PFSK-1 (cell line): Measurements from ENCODE around the gene CORO1C.

Experiments
- FOXP2 ChIP-seq: optimal IDR thresholded peaks from 2 replicates; pipeline ENCODE3; 2011; ENCODE audit warnings: borderline replicate concordance, control low read depth, inconsistent platforms; ENCODE audit not compliant: insufficient read depth; ENCODE audit errors: extremely low read length, extremely low read depth
- POLR2AphosphoS5 ChIP-seq: IDR thresholded peaks from 2 replicates; pipeline ENCODE4 v1.6.1; 2012; ENCODE audit warnings: low read depth, mild to moderate bottlenecking, control low read depth, low read length, moderate library complexity
- SIN3A ChIP-seq: IDR thresholded peaks from 2 replicates; pipeline ENCODE4 v1.6.1; 2012; ENCODE audit warnings: mild to moderate bottlenecking, low read length, moderate library complexity, borderline replicate concordance; ENCODE audit not compliant: insufficient read depth
- TAF1 ChIP-seq: IDR thresholded peaks from 2 replicates; pipeline ENCODE4 v1.6.1; 2012; ENCODE audit warnings: low read length, control low read depth, borderline replicate concordance; ENCODE audit not compliant: insufficient read depth
- TF ChIP-seq, protein P1 (sequence below), 2 experiments: IDR thresholded peaks; 2 replicates each; pipeline versions ENCODE4 v1.6.1 to v1.8.0; 2011 to 2012; ENCODE audit warnings: low read depth in 2 of 2, low read length in 2 of 2, control low read depth in 1 of 2, inconsistent platforms in 1 of 2, mild to moderate bottlenecking in 1 of 2, moderate library complexity in 1 of 2; ENCODE audit not compliant: insufficient read depth in 1 of 2

Gene CORO1C

DNA sequence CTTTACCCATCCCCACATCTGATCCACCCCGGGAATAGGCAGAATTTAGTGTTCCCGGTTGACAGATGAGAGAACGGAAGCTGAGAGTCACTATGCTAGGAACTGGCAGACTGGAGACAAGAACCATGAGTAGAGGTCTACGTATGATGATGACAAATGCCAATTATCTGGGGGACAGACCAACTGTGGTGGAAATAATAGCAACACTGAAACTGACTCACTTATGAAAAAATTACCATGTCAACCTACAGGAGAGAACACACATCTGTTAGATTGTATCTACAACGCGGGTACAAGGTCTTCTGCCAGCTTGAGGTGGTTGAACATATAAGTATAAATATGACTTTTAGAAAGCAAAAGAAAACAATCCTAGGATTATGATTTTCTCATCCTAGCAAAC, 82.2 kb downstream of the CORO1C start:
- TF ChIP-seq FOXP2 = no peak
- TF ChIP-seq, protein P1, sequence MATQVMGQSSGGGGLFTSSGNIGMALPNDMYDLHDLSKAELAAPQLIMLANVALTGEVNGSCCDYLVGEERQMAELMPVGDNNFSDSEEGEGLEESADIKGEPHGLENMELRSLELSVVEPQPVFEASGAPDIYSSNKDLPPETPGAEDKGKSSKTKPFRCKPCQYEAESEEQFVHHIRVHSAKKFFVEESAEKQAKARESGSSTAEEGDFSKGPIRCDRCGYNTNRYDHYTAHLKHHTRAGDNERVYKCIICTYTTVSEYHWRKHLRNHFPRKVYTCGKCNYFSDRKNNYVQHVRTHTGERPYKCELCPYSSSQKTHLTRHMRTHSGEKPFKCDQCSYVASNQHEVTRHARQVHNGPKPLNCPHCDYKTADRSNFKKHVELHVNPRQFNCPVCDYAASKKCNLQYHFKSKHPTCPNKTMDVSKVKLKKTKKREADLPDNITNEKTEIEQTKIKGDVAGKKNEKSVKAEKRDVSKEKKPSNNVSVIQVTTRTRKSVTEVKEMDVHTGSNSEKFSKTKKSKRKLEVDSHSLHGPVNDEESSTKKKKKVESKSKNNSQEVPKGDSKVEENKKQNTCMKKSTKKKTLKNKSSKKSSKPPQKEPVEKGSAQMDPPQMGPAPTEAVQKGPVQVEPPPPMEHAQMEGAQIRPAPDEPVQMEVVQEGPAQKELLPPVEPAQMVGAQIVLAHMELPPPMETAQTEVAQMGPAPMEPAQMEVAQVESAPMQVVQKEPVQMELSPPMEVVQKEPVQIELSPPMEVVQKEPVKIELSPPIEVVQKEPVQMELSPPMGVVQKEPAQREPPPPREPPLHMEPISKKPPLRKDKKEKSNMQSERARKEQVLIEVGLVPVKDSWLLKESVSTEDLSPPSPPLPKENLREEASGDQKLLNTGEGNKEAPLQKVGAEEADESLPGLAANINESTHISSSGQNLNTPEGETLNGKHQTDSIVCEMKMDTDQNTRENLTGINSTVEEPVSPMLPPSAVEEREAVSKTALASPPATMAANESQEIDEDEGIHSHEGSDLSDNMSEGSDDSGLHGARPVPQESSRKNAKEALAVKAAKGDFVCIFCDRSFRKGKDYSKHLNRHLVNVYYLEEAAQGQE (IDR thresholded peaks at IDR 0.05; ENCODE audit: insufficient read depth in 1 of 2, low read depth in 2 of 2, low read length in 2 of 2) = no peak
- no peak for TF ChIP-seq POLR2AphosphoS5
- no peak for TF ChIP-seq TAF1
- TF ChIP-seq SIN3A = no peak

DNA sequence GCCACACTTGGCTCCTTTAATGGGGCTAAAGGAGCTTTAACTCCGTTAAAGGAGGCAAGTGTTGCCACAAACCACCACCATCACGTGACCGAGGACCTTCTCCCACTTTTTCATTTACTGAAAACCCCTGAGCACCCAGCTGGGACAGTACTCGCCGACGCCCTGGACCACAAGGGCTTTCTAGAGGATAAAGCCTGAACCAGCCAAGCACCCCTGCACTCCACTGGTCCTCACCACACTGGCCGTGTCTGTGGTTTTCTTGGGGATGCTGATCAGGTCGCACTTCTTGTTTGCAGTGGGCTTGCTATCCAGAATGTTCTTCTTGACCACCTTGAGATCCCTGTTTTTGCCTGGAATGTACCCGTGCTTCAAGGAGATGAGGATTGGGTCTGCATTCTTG, 82.9 kb downstream of the CORO1C start:
- TF ChIP-seq FOXP2 (no peak), POLR2AphosphoS5 (no peak), TAF1 (no peak), SIN3A (no peak)
- TF ChIP-seq, protein P1 (IDR thresholded peaks at IDR 0.05; ENCODE audit: insufficient read depth in 1 of 2, low read depth in 2 of 2, low read length in 2 of 2) = no peak

DNA sequence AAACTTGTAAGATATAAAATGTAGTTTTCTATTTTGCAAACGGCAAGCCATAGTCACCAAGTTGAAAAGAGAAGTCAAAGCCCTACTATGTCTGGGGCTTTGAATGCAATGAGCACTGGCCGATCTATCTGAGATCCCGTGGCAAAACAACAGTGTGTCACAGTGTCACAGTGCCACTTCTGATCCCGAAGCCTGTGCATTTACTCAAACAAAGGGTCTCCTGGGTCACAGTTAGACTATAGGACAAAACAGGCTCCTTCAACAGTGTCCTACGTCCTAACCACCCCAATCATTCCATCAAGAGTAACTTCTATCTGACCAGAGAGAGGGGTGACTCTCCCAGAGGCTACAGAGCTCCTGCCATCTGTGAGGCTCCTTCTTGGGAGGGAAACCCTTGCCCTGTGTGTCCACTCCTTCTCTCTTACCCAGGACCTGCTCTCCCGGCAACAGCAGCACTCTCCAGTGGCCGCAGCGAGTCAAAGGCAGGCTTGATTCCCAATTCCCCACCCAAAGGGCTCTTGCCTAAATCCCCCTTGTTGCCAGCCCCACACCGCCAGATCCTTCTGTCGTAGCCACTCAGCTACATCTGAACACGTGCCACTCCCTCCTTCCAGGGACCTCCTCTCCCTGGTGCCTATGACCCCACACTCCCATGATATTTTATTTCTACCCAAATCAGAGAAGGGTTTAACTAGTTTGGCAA, 83.6 kb downstream of the CORO1C start:
- no peak for TF ChIP-seq TAF1
- TF ChIP-seq, protein P1 (IDR thresholded peaks at IDR 0.05; ENCODE audit: insufficient read depth in 1 of 2, low read depth in 2 of 2, low read length in 2 of 2) = no peak

DNA sequence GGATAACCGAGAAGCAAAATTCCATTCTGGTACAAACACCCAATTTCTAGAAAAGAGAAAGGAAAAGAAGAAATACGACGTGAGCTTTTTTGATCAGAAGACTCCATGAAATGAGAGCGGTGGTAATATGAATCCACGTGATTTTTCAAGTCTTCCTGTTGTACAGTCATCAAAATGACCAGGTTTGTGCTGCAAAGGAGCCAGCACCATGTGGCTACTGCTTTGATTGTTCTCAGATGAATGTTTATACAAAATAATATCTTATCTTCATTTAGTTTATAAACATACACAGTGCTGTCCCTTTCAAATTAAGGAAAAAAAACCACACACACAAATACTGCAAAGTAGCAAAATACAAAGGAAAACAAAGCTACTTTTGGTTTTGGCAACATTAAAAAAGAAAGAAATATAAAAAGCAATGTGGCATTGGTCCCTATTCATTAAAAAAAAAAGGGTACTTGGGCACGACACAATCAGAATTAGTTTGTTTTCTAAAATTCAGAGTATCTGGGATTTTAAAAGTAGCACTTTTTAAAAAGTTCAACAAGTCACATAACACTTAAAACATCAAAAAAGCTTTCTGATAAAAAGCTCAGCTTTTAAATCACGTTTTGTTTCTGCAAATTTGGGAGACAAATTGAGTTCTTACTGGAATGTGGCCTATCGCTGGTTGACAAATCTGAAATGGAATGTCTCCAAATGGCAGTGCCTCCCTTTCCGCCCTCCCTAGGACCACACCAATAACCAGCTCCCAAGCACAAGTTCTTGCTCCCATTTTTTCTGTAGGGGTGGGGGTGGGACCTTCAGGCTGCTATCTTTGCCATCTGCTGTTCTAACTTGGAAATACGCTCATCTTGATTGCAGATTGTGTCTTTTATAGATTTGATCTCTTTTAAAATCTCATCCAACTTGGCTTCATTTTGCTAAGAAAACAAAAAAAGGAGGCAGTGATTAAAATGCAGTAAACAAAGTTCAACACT, 84.4 kb downstream of the CORO1C start:
- TF ChIP-seq TAF1 (no peak), FOXP2 (no peak), POLR2AphosphoS5 (no peak), SIN3A (no peak)
- TF ChIP-seq, protein P1 (IDR thresholded peaks at IDR 0.05; ENCODE audit: insufficient read depth in 1 of 2, low read depth in 2 of 2, low read length in 2 of 2) = no peak
